SIG-M5 treated with dmso at 0.1 percent for 504 hours (cell line): ENCODE results near the gene GPR139.

ENCODE experiments used
- DNase-seq: peaks from one replicate; lab custom pipeline; 2025; ENCODE audit not compliant: unreplicated experiment; lab: John Stamatoyannopoulos, UW

The GPR139 gene

DNA sequence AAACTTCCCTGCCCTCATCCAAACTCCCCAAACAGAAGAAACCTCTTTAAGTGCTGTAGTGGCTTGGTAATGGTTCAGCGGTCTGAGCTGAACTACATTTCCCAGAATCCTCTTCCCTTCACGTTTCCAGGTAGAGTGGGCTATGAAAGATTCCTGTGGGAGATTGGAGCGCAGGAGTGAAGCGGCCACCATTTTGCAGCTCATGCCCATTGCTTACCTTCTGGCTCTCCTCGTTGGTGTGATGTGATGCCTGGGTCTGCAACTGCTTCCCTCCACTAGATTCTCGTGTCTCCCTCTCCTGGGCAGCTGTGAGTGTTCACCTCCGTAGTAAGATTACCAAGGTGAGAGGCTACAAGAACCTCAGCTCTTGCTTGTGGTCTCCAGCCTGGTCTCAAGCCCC lies 82.1 kb downstream of the GPR139 start:
- no peak for DNase-seq

DNA sequence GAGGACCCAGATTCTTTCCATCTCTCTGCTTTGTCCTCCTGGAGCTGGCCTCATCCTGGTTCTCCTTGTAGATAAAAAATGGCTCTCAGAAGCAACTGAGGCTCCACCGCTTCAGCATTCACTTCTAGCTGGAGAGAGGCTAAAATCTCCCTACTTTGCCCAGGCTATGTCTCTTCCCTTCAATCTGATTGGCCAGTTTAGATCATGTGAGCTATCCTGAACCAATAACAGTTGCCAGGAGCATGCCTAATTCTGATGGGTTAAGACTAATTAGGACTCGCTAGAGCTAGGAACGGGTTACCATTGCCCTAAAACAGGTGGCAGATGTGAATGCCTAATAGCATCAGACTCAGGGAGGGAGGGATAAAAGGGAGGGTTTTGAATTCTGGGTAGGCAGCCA lies 89.6 kb downstream of the GPR139 start:
- no peak for DNase-seq
